Heart left ventricle (tissue), 16 donors: ENCODE data around the gene ZCWPW1. TPM values are rescaled to one million over a fixed set of nuclear protein-coding genes. Genes with fewer than 3 reads are reported as not detected.

ENCODE experiments used
- ATAC-seq, 4 donors: fragments of 200-7000 bp; cut with Tn5 transposase; one replicate each; pipeline ENCODE4 v1.9.1; 2020 to 2022; ENCODE audit warnings: moderate library complexity in 4 of 4, mild to moderate bottlenecking in 3 of 4, moderate number of reproducible peaks in 1 of 4
- DNase-seq, 5 donors: peaks; one replicate each; pipeline ENCODE4 v3.0.0-alpha.2; 2020
- H3K27ac ChIP-seq, 12 donors: fragments of 200-600 bp; sonication (generic) in 4 of 12; one replicate each; pipeline versions ENCODE4 v1.5.0 to v1.8.0; 2016 to 2022; ENCODE audit warnings: mild to moderate bottlenecking in 2 of 12
- H3K27me3 ChIP-seq, 9 donors: fragments of 200-600 bp; sonication (generic) in 2 of 9; one replicate each; pipeline versions ENCODE4 v1.5.1 to v1.8.0; 2016 to 2022; ENCODE audit warnings: mild to moderate bottlenecking in 3 of 9
- H3K36me3 ChIP-seq, 9 donors: fragments of 200-600 bp; sonication (generic) in 2 of 9; one replicate each; pipeline versions ENCODE4 v1.5.0 to v1.8.0; 2018 to 2022; ENCODE audit warnings: mild to moderate bottlenecking in 2 of 9
- H3K4me1 ChIP-seq, 12 donors: fragments of 200-600 bp; sonication (generic) in 4 of 12; one replicate each; pipeline versions ENCODE4 v1.5.0 to v1.8.0; 2016 to 2022; ENCODE audit warnings: mild to moderate bottlenecking in 3 of 12
- H3K4me3 ChIP-seq, 12 donors: fragments of 200-600 bp; sonication (generic) in 4 of 12; one replicate each; pipeline versions ENCODE4 v1.5.0 to v1.8.0; 2017 to 2022; ENCODE audit warnings: mild to moderate bottlenecking in 9 of 12, moderate library complexity in 4 of 12
- H3K9me3 ChIP-seq, 12 donors: fragments of 200-600 bp; sonication (generic) in 4 of 12; one replicate each; pipeline versions ENCODE4 v1.5.0 to v1.8.0; 2016 to 2022; ENCODE audit warnings: mild to moderate bottlenecking in 1 of 12
- POLR2A ChIP-seq, 2 donors: fragments of 450-650 bp; IDR thresholded peaks; one replicate each; pipeline ENCODE4 v1.6.1; 2017; ENCODE audit warnings: antibody characterized with exemption in 2 of 2, mild to moderate bottlenecking in 2 of 2, moderate library complexity in 2 of 2
- WGBS, 4 donors: extraction: QIAGEN DNeasy Blood & Tissue Kit in 2 of 4; methylation state at CpG; one replicate each; pipeline versions ENCODE4 v1.1.5 to v1.1.7; 2013 to 2018; 5-methylcytosine and 5-hydroxymethylcytosine counted together
- intact Hi-C, 10 donors: fragments of 100-400 bp; cut with DNase I; formaldehyde crosslinking; loops; one replicate each; pipeline versions ENCODE4 v1.11.1 to v1.14.2; 2022
- polyA plus RNA-seq, 2 donors: library from polyadenylated mRNA; stranded (reverse); fragments of 200-250 nt; gene quantifications; one replicate each; pipeline ENCODE4 v1.2.3, GENCODE V29; 2013
- total RNA-seq, 9 donors: library from RNA; depleted of rRNA in 2 of 9; stranded (reverse); fragments of >200 nt in 2 of 9; fragmentation: NEBNext Ultra II Directional in 3 of 9; extraction: Animal tissue kit (Norgen Biotek cat#: 25700) in 3 of 9; gene quantifications; one replicate each; pipeline versions ENCODE4 v1.1.0 to v1.2.4, GENCODE V29; 2016 to 2023
- TF ChIP-seq, protein P1 (sequence below), 12 donors: fragments of 200-600 bp; sonication (generic) in 4 of 12; IDR thresholded peaks; one replicate each; pipeline versions ENCODE4 v1.5.0 to v1.8.0; 2018 to 2022; ENCODE audit warnings: antibody characterized with exemption in 12 of 12, mild to moderate bottlenecking in 5 of 12
- donor health status: ischemic (EF 13 %, LVEDD 7.1; RV severe dilation, severe dysfunction).
- donor health status: healthy with polysubstance abuse.
- donor health status: DM: no; HTN: yes; CAD: no.
- donor health status: DM: no; HTN: no; CAD: no.
- donor health status: ischemic (EF 25% LVEDD 6.9; RV normal size, moderate dysfunction).
- donor health status: ischemic (EF 25% LVEDD 5.7; RV mildly dilated, moderate dysfunction).
- donor health status: healthy.
- donor health status: DM: yes; HTN: yes; CAD: no.
- donor health status: ischemic (EF 35%, LVEDD 5.7; RV mildly dilated, moderate dysfunction).
- donor health status: nonischemic (EF 11% LVEDD 7.7; RV severe dilation, severe dysfunction).
- donor health status: DM: yes; HTN: yes; CAD: no.
- donor health status: PGD.
- donor health status: ischemic (EF 29% LVEDD 5.4; RV normal size, mild dysfunction).
- donor health status: nonischemic (EF 23%, LVEDD 6.1; RV moderate dilation, normal function).

ZCWPW1 gene
- total and polyA plus RNA-seq, 11 donors = 2.8 to 6.4 (median 4.0) TPM

- Histone ChIP-seq H3K9me3 (no peaks in the 10 kb centered on the region), H3K27ac (peak overlapping the region in 1 of 12 donors; percentile 88), H3K36me3 (peaks cover 0 to 17% (median 4%) of the 10 kb centered on the region in 9 donors), H3K4me1 (peaks cover 0 to 71% (median 0%) of the 10 kb centered on the region in 12 donors), H3K4me3 (no peak overlapping the region), H3K27me3 (no peaks in the 10 kb centered on the region)
- ATAC-seq = no peak
- WGBS, 4 donors = 78 to 94% (median 93%) methylated on average over 6 of the region's 6 CpGs
- intact Hi-C loops = no loop called here
- TF ChIP-seq, protein P1, sequence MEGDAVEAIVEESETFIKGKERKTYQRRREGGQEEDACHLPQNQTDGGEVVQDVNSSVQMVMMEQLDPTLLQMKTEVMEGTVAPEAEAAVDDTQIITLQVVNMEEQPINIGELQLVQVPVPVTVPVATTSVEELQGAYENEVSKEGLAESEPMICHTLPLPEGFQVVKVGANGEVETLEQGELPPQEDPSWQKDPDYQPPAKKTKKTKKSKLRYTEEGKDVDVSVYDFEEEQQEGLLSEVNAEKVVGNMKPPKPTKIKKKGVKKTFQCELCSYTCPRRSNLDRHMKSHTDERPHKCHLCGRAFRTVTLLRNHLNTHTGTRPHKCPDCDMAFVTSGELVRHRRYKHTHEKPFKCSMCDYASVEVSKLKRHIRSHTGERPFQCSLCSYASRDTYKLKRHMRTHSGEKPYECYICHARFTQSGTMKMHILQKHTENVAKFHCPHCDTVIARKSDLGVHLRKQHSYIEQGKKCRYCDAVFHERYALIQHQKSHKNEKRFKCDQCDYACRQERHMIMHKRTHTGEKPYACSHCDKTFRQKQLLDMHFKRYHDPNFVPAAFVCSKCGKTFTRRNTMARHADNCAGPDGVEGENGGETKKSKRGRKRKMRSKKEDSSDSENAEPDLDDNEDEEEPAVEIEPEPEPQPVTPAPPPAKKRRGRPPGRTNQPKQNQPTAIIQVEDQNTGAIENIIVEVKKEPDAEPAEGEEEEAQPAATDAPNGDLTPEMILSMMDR (IDR thresholded peaks at IDR 0.05) = no peak
- no peak for TF ChIP-seq POLR2A (IDR thresholded peaks at IDR 0.05)
- DNase-seq = peak in 1 of 5 donors; percentile 33
These were observed 57.8 kb downstream of the ZCWPW1 start for GRCh38 chr7:100370746-100371145.

GRCh38 chr7:100370303-100370702, 58.2 kb downstream of the ZCWPW1 start:
- Histone ChIP-seq H3K9me3 (no peaks in the 10 kb centered on the region), H3K27ac (peak overlapping the region in 2 of 12 donors; percentile 67 to 88), H3K4me1 (peaks cover 0 to 72% (median 0%) of the 10 kb centered on the region in 12 donors), H3K27me3 (no peaks in the 10 kb centered on the region), H3K4me3 (no peak overlapping the region), H3K36me3 (peaks cover 0 to 17% (median 8%) of the 10 kb centered on the region in 9 donors)
- WGBS, 4 donors = 33 to 50% (median 41%) methylated on average over 4 of the region's 4 CpGs
- no peak for ATAC-seq
- DNase-seq = peak in 1 of 5 donors; percentile 19
- TF ChIP-seq, protein P1 (IDR thresholded peaks at IDR 0.05) = no peak
- TF ChIP-seq POLR2A (IDR thresholded peaks at IDR 0.05) = no peak
- intact Hi-C loops = no loop called here

DNA sequence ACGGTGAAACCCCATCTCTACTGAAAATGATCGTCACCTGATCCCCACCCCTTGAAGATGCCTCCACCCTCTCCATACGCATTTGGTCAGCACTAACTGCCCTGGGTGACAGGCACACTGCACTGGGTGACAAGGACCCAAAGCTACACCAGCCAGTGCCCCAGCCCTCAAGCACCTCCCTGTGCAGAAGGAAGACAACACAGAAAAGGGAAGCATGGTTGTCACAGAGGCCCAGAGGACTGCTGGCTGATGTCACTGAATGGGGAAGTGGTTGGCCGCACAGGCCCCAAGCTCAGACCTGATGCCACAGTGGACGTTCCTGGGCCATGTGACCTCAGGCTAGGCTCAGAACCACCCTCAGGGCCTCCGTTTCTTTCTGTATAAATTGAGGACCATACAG, 59.4 kb downstream of the ZCWPW1 start:
- H3K4me3 ChIP-seq = no peak overlapping the region
- intact Hi-C loops = no loop called here
- H3K27ac ChIP-seq = peak overlapping the region in 7 of 12 donors; percentile 20 to 88 (median 51)
- H3K27me3 ChIP-seq = no peaks in the 10 kb centered on the region
- H3K4me1 ChIP-seq = peaks cover 0 to 79% (median 0%) of the 10 kb centered on the region in 12 donors
- ATAC-seq (peak; percentile 28 to 74 (median 61)), DNase-seq (peak; percentile 64 to 84 (median 72))
- H3K9me3 ChIP-seq = no peaks in the 10 kb centered on the region
- WGBS, 4 donors = 65 to 89% (median 77%) methylated on average over 6 of the region's 6 CpGs
- peaks cover 0 to 27% (median 14%) of the 10 kb centered on the region in 9 donors for H3K36me3 ChIP-seq
- no peak for TF ChIP-seq POLR2A (IDR thresholded peaks at IDR 0.05)
- TF ChIP-seq, protein P1 (IDR thresholded peaks at IDR 0.05) = no peak

DNA sequence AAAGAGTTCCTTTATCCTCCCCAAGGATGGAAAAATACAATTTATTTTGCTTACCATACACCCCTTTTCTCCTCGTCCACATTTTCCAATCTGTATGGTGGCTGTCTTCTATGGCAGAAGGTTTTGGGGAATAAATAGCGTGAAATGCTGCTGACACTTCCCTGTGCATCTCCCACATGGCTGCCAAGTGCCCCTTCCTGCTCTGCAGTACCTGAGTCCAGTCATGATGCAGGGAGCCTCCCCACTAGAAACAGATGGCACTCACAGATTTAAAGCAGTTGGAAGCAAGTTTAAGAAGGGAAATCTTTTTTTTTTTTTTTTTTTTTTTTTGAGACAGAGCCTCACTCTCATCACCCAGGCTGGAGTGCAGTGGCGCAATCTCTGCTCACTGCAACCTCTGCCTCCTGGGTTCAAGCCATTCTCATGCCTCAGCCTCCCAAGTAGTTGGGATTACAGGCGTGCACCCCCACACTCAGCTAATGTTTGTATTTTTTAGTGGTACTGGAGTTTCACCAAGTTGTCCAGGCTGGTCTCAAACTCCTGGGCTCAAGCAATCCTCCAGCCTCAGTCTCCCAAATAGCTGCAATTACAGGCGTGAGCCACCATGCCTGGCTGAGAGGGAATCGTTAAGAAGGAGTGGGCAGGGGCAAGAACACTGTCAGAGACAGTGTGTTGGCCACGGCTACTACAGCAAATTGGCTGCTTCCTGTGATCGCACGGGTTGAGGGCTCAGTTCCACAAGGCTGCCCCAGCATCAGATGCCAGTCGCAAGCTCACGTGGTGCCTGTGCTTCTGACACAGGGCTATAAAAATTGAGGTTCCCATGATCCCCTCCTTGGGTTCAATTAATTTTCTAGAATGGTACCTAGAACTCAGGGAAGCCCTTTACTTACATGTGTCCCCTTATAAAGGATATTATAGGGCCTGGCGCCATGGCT, 60.6 kb downstream of the ZCWPW1 start:
- Histone ChIP-seq H3K4me3 (no peak overlapping the region), H3K9me3 (no peaks in the 10 kb centered on the region), H3K27me3 (no peaks in the 10 kb centered on the region), H3K4me1 (peaks cover 0 to 76% (median 0%) of the 10 kb centered on the region in 12 donors), H3K27ac (peak overlapping the region in 5 of 12 donors; percentile 8 to 88 (median 43)), H3K36me3 (peaks cover 0 to 38% (median 20%) of the 10 kb centered on the region in 9 donors)
- ATAC-seq (no peak), DNase-seq (peak in 2 of 5 donors; percentile 17 to 43)
- WGBS, 4 donors = 86 to 92% (median 90%) methylated on average over 12 of the region's 12 CpGs
- intact Hi-C loops = no loop called here
- TF ChIP-seq, protein P1 (IDR thresholded peaks at IDR 0.05) = no peak
- no peak for TF ChIP-seq POLR2A (IDR thresholded peaks at IDR 0.05)
